ENCODE measurements around the gene C16orf54.
"Not testable (repeated sequence)": the region's sequence is repeated elsewhere in the genome, so short reads cannot be mapped to it uniquely, and the experiment has no call there.

C16orf54 gene

GRCh38 chr16:29736112-29736511 lies 9.7 kb downstream of the C16orf54 start:
- no peaks in the 10 kb centered on the region for H3K9me3 ChIP-seq (replicated peaks; ENCODE audit: low read length)
- H3K9ac ChIP-seq (ENCODE audit: low read depth, low read length): no peak overlapping the region
- H3K4me2 ChIP-seq (ENCODE audit: low read length): no peak overlapping the region
- peaks cover 53% of the 10 kb centered on the region for H3K27me3 ChIP-seq (ENCODE audit: control insufficient read depth, insufficient read depth, low read length)
- no peak overlapping the region for H3K4me3 ChIP-seq (ENCODE audit: low read length)
- H3K4me1 ChIP-seq (ENCODE audit: control insufficient read depth, insufficient read depth, low read length): no peaks in the 10 kb centered on the region
- no peaks in the 10 kb centered on the region for H3K36me3 ChIP-seq (ENCODE audit: insufficient read depth, low read length)

GRCh38 chr16:29734786-29735185 lies 11.0 kb downstream of the C16orf54 start:
- Histone ChIP-seq H3K27me3 (ENCODE audit: control insufficient read depth, insufficient read depth, low read length) (peaks cover 49% of the 10 kb centered on the region), H3K4me1 (ENCODE audit: control insufficient read depth, insufficient read depth, low read length) (no peaks in the 10 kb centered on the region), H3K9ac (ENCODE audit: low read depth, low read length) (no peak overlapping the region), H3K4me2 (ENCODE audit: low read length) (no peak overlapping the region), H3K9me3 (replicated peaks; ENCODE audit: low read length) (no peaks in the 10 kb centered on the region), H3K36me3 (ENCODE audit: insufficient read depth, low read length) (no peaks in the 10 kb centered on the region), H3K4me3 (ENCODE audit: low read length) (no peak overlapping the region)

GRCh38 chr16:29731768-29732601 lies 13.8 kb downstream of the C16orf54 start:
- H3K4me2 ChIP-seq (ENCODE audit: low read length); H3K9me3 ChIP-seq (replicated peaks; ENCODE audit: low read length); H3K4me1 ChIP-seq (ENCODE audit: control insufficient read depth, insufficient read depth, low read length); H3K36me3 ChIP-seq (ENCODE audit: insufficient read depth, low read length); H3K4me3 ChIP-seq (ENCODE audit: low read length); H3K9ac ChIP-seq (ENCODE audit: low read depth, low read length): not testable (repeated sequence)
- peaks cover 38% of the 10 kb centered on the region for H3K27me3 ChIP-seq (ENCODE audit: control insufficient read depth, insufficient read depth, low read length)

GRCh38 chr16:29730649-29731048 lies 15.1 kb downstream of the C16orf54 start:
- H3K9ac ChIP-seq (ENCODE audit: low read depth, low read length): no peak overlapping the region
- H3K4me2 ChIP-seq (ENCODE audit: low read length): no peak overlapping the region
- no peaks in the 10 kb centered on the region for H3K9me3 ChIP-seq (replicated peaks; ENCODE audit: low read length)
- H3K4me1 ChIP-seq (ENCODE audit: control insufficient read depth, insufficient read depth, low read length): no peaks in the 10 kb centered on the region
- H3K27me3 ChIP-seq (ENCODE audit: control insufficient read depth, insufficient read depth, low read length): peaks cover 31% of the 10 kb centered on the region
- no peaks in the 10 kb centered on the region for H3K36me3 ChIP-seq (ENCODE audit: insufficient read depth, low read length)
- no peak overlapping the region for H3K4me3 ChIP-seq (ENCODE audit: low read length)

- no peaks in the 10 kb centered on the region for H3K4me1 ChIP-seq (ENCODE audit: control insufficient read depth, insufficient read depth, low read length)
- no peaks in the 10 kb centered on the region for H3K36me3 ChIP-seq (ENCODE audit: insufficient read depth, low read length)
- H3K4me3 ChIP-seq (ENCODE audit: low read length): peak overlapping the region; percentile 57
- H3K4me2 ChIP-seq (ENCODE audit: low read length): peak overlapping the region; percentile 71
- H3K9ac ChIP-seq (ENCODE audit: low read depth, low read length): no peak overlapping the region
- H3K27me3 ChIP-seq (ENCODE audit: control insufficient read depth, insufficient read depth, low read length): peaks cover 25% of the 10 kb centered on the region
- H3K9me3 ChIP-seq (replicated peaks; ENCODE audit: low read length): no peaks in the 10 kb centered on the region
Measured at GRCh38 chr16:29729116-29729521, 16.7 kb downstream of the C16orf54 start.

GRCh38 chr16:29727452-29727851 lies 18.3 kb downstream of the C16orf54 start:
- Histone ChIP-seq H3K4me1 (ENCODE audit: control insufficient read depth, insufficient read depth, low read length) (no peaks in the 10 kb centered on the region), H3K36me3 (ENCODE audit: insufficient read depth, low read length) (no peaks in the 10 kb centered on the region), H3K9ac (ENCODE audit: low read depth, low read length) (no peak overlapping the region), H3K9me3 (replicated peaks; ENCODE audit: low read length) (no peaks in the 10 kb centered on the region), H3K27me3 (ENCODE audit: control insufficient read depth, insufficient read depth, low read length) (peaks cover 27% of the 10 kb centered on the region), H3K4me2 (ENCODE audit: low read length) (no peak overlapping the region), H3K4me3 (ENCODE audit: low read length) (no peak overlapping the region)

- no peaks in the 10 kb centered on the region for H3K4me1 ChIP-seq (ENCODE audit: control insufficient read depth, insufficient read depth, low read length)
- no peak overlapping the region for H3K4me3 ChIP-seq (ENCODE audit: low read length)
- H3K36me3 ChIP-seq (ENCODE audit: insufficient read depth, low read length): no peaks in the 10 kb centered on the region
- H3K4me2 ChIP-seq (ENCODE audit: low read length): no peak overlapping the region
- H3K9me3 ChIP-seq (replicated peaks; ENCODE audit: low read length): no peaks in the 10 kb centered on the region
- H3K27me3 ChIP-seq (ENCODE audit: control insufficient read depth, insufficient read depth, low read length): peaks cover 27% of the 10 kb centered on the region
- no peak overlapping the region for H3K9ac ChIP-seq (ENCODE audit: low read depth, low read length)
Measured at GRCh38 chr16:29726845-29727377, 18.9 kb downstream of the C16orf54 start.

GRCh38 chr16:29721167-29721879 lies 24.5 kb downstream of the C16orf54 start:
- H3K4me1 ChIP-seq (ENCODE audit: control insufficient read depth, insufficient read depth, low read length); H3K9ac ChIP-seq (ENCODE audit: low read depth, low read length); H3K36me3 ChIP-seq (ENCODE audit: insufficient read depth, low read length); H3K4me3 ChIP-seq (ENCODE audit: low read length); H3K9me3 ChIP-seq (replicated peaks; ENCODE audit: low read length); H3K4me2 ChIP-seq (ENCODE audit: low read length): not testable (repeated sequence)
- peaks cover 12% of the 10 kb centered on the region for H3K27me3 ChIP-seq (ENCODE audit: control insufficient read depth, insufficient read depth, low read length)

GRCh38 chr16:29720703-29721102 lies 25.1 kb downstream of the C16orf54 start:
- H3K27me3 ChIP-seq (ENCODE audit: control insufficient read depth, insufficient read depth, low read length): peaks cover 8% of the 10 kb centered on the region
- no peaks in the 10 kb centered on the region for H3K4me1 ChIP-seq (ENCODE audit: control insufficient read depth, insufficient read depth, low read length)
- no peak overlapping the region for H3K4me2 ChIP-seq (ENCODE audit: low read length)
- no peaks in the 10 kb centered on the region for H3K36me3 ChIP-seq (ENCODE audit: insufficient read depth, low read length)
- H3K9ac ChIP-seq (ENCODE audit: low read depth, low read length): no peak overlapping the region
- no peak overlapping the region for H3K4me3 ChIP-seq (ENCODE audit: low read length)
- no peaks in the 10 kb centered on the region for H3K9me3 ChIP-seq (replicated peaks; ENCODE audit: low read length)

- Histone ChIP-seq H3K27me3 (ENCODE audit: control insufficient read depth, insufficient read depth, low read length) (peaks cover 8% of the 10 kb centered on the region), H3K4me2 (ENCODE audit: low read length) (no peak overlapping the region), H3K36me3 (ENCODE audit: insufficient read depth, low read length) (no peaks in the 10 kb centered on the region)
Measured at GRCh38 chr16:29719063-29719462, 26.7 kb downstream of the C16orf54 start.

GRCh38 chr16:29717113-29717512 lies 28.7 kb downstream of the C16orf54 start:
- Histone ChIP-seq H3K9ac (ENCODE audit: low read depth, low read length) (no peak overlapping the region), H3K4me2 (ENCODE audit: low read length) (no peak overlapping the region), H3K9me3 (replicated peaks; ENCODE audit: low read length) (no peaks in the 10 kb centered on the region), H3K4me1 (ENCODE audit: control insufficient read depth, insufficient read depth, low read length) (no peaks in the 10 kb centered on the region), H3K4me3 (ENCODE audit: low read length) (no peak overlapping the region), H3K36me3 (ENCODE audit: insufficient read depth, low read length) (no peaks in the 10 kb centered on the region), H3K27me3 (ENCODE audit: control insufficient read depth, insufficient read depth, low read length) (peaks cover 7% of the 10 kb centered on the region)

More at GRCh38 chr16:29719063-29719462, 26.7 kb downstream of the C16orf54 start:
- H3K4me3 ChIP-seq (ENCODE audit: low read length): no peak overlapping the region
- H3K9me3 ChIP-seq (replicated peaks; ENCODE audit: low read length): no peaks in the 10 kb centered on the region
- H3K4me1 ChIP-seq (ENCODE audit: control insufficient read depth, insufficient read depth, low read length): no peaks in the 10 kb centered on the region
- H3K9ac ChIP-seq (ENCODE audit: low read depth, low read length): no peak overlapping the region

Data from skeletal muscle satellite cell (primary cell).